Measurements from ENCODE around the gene SH3BGR.
"Not testable (repeated sequence)": the region's sequence is repeated elsewhere in the genome, so short reads cannot be mapped to it uniquely, and the experiment has no call there.

SH3BGR gene

DNA sequence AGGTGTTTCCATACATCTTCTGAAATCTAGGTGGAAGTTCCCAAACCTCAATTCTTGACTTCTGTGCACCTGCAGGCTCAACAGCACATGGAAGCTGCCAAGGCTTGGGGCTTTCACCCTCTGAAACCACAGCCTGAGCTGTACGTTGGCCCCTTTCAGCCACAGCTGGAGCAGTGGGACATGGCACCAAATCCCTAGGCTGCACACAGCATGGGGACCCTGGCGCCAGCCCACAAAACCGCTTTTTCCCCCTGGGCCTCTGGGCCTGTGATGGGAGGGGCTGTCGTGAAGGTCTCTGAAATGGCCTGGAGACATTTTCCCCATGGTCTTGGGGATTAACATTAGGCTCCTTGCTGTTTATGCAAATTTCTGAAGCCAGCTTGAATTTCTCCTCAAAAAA, 88.6 kb downstream of the SH3BGR start:
- not testable (repeated sequence) for DNase-seq (ENCODE audit: low read depth in 2 of 3, low spot score in 1 of 3)

DNA sequence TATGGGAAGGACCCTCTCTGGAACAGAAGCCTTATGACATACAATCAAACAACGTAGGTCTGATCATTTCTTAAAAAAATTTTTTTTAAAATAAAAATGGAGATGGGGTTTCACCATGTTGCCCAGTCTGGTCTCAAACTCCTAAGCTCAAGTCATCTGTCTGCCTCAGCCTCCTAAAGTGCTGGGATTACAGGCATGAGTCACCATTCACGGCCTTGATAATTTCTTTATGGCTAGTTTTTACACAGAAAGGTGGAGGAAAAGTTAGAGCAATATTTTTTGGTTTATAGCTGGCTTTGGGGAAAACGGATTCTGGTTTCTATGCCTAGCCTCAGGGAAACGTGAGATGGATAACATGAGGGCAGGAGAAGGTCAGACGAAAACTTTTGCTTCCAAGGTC, 91.0 kb downstream of the SH3BGR start:
- DNase-seq (ENCODE audit: low read depth in 2 of 3, low spot score in 1 of 3) = no peak

DNA sequence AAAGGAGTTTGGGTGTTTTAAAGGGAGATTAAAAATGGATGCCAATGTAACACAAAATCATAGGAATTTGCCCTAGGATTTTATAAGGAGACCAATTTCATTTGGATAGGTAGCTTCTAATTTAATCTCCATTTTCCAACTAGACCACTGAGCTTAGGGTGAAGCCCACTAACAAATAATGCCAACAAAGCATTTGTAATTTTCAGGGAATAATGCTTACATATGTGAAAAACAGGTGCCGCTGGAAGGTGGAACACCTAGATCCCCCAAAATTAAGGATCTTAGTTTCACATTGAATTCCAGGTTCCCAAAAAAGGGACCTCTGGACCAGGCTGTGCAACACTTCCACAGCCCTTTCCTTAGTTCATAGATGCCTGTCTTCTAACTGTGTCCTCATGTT, 94.8 kb downstream of the SH3BGR start:
- no peak for DNase-seq (ENCODE audit: low read depth in 2 of 3, low spot score in 1 of 3)

DNA sequence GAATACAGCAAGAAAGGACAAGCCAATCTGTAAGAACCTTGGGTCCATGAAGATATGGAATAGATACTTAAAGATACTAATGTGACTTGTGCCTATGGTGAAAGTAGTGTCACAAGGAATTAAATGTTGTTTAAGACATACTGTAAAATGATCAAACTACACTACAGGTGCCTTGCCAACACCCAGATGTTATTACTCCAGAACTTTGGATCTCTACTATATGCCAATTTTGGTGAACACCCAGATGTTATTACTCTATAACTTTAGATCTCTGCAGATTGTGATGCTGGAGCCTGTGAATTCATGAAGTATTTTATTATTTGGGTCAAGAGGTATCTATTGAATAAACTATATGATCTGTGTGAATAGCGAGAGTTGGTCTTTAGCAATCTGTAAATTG, 101.1 kb downstream of the SH3BGR start:
- no peak for DNase-seq (ENCODE audit: low read depth in 2 of 3, low spot score in 1 of 3)

DNA sequence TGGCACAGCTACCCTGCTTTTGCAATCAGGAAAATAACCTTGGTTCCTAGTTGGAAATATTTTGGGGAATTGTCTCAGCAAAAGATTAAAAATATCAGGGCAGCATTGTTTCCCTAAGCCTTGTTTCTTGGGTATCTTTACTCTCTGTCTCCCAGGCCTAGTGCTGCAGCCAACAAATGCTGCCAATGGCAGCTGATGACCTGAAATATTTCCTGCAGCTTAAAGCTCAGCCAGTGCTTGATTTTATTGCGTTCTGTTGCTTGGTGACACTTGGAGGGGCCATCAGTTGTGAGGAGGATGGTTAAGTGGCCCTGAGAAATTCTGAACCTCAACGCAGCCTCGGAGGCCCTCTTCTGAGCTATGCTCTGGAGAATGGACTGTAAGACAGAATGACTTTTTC, 101.6 kb downstream of the SH3BGR start:
- no peak for DNase-seq (ENCODE audit: low read depth in 2 of 3, low spot score in 1 of 3)

DNA sequence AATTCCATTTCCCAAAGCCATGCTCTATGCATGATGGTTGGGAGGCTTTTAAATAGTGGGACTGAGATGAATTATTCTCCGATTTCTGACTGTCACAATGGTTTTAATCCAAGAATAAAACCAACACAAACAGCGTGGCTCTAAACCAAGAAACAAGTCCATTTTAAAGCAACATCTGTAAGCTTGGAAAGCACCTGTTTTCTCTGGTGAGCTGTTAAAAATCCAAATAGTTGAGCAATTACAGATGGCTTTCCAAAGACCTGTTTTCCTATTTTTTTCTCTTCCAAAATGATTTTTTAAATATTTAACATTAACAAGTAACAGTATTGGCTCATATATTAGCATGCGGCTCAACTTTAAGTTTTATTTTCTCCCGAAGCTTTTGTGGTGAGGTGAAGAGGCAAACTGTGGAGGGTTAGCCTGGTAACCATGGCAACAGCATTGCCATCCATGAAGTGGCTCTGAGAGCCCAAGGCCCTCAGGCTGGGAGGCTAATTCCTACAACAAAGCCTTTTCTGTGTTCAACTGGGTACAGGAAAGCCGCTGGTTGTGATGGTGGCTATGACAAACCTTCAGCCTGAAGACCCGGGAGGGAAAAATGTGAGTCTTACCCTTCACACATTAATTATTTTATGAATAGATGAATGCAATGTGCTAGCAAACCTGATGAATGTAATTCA, 104.3 kb downstream of the SH3BGR start:
- no peak for DNase-seq (ENCODE audit: low read depth in 2 of 3, low spot score in 1 of 3)

- DNase-seq (ENCODE audit: low read depth in 2 of 3, low spot score in 1 of 3) = no peak
Measured at GRCh38 chr21:39559511-39559910, 107.7 kb downstream of the SH3BGR start.

DNA sequence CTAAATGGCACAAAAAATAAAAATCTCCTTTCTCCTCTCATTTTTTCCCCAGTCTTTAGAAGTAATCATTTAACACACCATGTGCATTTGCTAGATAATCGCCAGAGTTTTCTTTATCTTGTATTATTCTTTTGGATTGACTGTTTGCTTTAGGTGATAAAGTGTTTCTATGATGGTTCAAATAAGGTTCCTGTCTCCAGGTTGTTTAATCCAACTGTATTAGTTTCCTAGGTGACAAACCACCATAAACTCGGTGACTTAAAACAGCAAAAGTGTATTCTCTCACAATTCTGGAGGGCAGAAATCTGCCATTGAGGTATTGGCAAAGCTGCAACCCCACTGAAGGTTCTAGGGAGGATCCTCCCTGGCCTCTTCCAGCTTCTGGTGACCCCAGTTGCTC, 109.4 kb downstream of the SH3BGR start:
- DNase-seq (ENCODE audit: low read depth in 2 of 3, low spot score in 1 of 3) = no peak

DNA sequence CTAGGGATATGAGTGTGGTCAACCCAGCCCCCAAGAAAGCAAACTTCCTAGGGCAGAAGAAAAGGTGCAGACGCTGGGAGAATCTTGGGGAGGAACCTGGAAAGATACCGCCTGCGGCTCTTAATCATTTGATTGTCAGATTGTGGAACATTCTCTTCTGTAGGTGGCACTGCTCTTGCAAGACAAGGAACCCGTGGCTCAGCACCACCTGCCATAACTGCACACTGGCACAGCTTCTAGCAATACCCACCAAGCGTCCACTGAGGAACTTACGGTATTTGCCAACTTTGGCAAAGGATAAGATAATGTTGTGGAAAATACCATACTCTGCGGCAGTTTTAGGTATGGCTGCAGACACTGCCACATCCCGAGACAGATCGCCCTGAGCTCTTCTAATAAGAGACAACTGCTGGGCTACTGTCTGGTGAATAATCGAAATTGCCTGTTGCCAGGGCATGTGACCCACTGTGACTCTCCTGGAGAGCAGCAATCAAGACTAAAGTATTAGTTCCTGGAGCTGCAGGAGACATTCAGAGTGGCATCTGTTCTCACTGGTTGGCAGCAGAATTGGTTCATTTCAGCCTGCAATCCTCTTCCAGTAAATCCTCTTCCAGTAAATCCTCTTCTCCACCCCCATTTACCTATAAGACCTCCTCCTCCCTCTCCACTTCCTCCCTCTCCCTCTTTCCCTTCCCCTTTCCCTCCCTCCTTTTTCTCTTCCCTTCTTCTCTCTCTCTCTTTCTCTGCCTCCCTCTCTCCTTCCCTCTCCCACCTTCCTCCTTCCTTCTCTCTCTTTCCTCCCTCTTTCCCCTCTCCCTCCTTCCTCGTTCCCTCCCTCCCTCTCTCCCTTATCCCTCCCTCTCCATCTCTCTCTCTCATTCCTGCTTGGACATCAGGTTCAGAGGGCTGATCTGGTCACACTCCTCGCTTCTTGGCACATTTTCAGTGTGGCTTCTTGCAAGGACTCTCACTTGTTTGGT, 111.3 kb downstream of the SH3BGR start:
- DNase-seq (ENCODE audit: low read depth in 2 of 3, low spot score in 1 of 3) = no peak

- no peak for DNase-seq (ENCODE audit: low read depth in 2 of 3, low spot score in 1 of 3)
Measured at GRCh38 chr21:39564200-39564599, 112.4 kb downstream of the SH3BGR start.

All from stimulated activated CD4-positive, alpha-beta T cell treated with anti-CD3 and anti-CD28 coated beads, Interleukin-12 subunit alpha, Interleukin-12 subunit beta, amount 100 ng/mL, for 48 hours (primary cell).